GM12878 (cell line): Measurements from ENCODE around the gene DEXI. TPM values are rescaled to one million over a fixed set of nuclear protein-coding genes. Genes with fewer than 3 reads are reported as not detected.
A peak's percentile ranks its signal among the peaks of the same experiment; 100 is the strongest.

Experiments used
- CEBPZ ChIP-seq: fragments of 150-350 bp; IDR thresholded peaks from 2 replicates; pipeline ENCODE4 v1.6.1; 2016; ENCODE audit warnings: low read depth, low read length
- E4F1 ChIP-seq: fragments of 450-650 bp; IDR thresholded peaks from 2 replicates; pipeline ENCODE4 v1.6.1; 2018; ENCODE audit warnings: borderline replicate concordance, mild to moderate bottlenecking; ENCODE audit not compliant: partially characterized antibody
- EED ChIP-seq: sonication (generic); IDR thresholded peaks from 2 replicates; pipeline ENCODE4 v1.6.1; 2016; ENCODE audit warnings: antibody characterized with exemption, low read depth
- ETV6 ChIP-seq, 2 experiments: fragments of 450-650 bp in 1 of 2; IDR thresholded peaks in 1 of 2; conservative IDR thresholded peaks in 1 of 2; 2 replicates each; pipeline ENCODE4 v1.6.1; 2014; ENCODE audit warnings: antibody characterized with exemption in 1 of 2, borderline replicate concordance in 1 of 2, low read depth in 1 of 2, mild to moderate bottlenecking in 1 of 2, moderate library complexity in 1 of 2
- NR2F1 ChIP-seq: fragments of 450-650 bp; conservative IDR thresholded peaks from 2 replicates; pipeline ENCODE4 v1.6.1; 2017; ENCODE audit warnings: mild to moderate bottlenecking
- SPI1 ChIP-seq: IDR thresholded peaks from 2 replicates; pipeline ENCODE4 v1.6.1; 2011; ENCODE audit warnings: low read depth, mild to moderate bottlenecking, low read length, moderate library complexity, borderline replicate concordance; ENCODE audit not compliant: insufficient read depth
- ZBTB4 ChIP-seq: fragments of 450-650 bp; formaldehyde crosslinking; IDR thresholded peaks from 2 replicates; pipeline ENCODE4 v1.4.0; 2022; ENCODE audit warnings: mild to moderate bottlenecking, moderate library complexity
- ZNF592 ChIP-seq: fragments of 450-650 bp; IDR thresholded peaks from 2 replicates; pipeline ENCODE4 v1.6.1; 2017; ENCODE audit warnings: mild to moderate bottlenecking, moderate library complexity
- ZNF687 ChIP-seq: fragments of 450-650 bp; IDR thresholded peaks from 2 replicates; pipeline ENCODE4 v1.6.1; 2017; ENCODE audit warnings: mild to moderate bottlenecking, moderate library complexity
- polyA plus RNA-seq, 11 experiments: library from polyadenylated mRNA; depleted of rRNA in 4 of 11; unstranded in 6 of 11; stranded (reverse) in 5 of 11; fragments of >200 nt; fragmentation: Nextera tagmentation in 4 of 11; fragmentation: Illumina TruSeq in 1 of 11; extraction: Ambion mirVana in 4 of 11; extraction: Trizol in 1 of 11; gene quantifications; 1 replicate in 1 of 11; 2 replicates in 10 of 11; pipeline versions ENCODE4 v1.2.1 to v1.2.3, GENCODE V29; 2011 to 2016; ENCODE audit warnings: inconsistent platforms in 2 of 11, missing spikeins in 2 of 11, low read depth in 1 of 11
- total RNA-seq, 4 experiments: library from RNA; depleted of rRNA in 3 of 4; stranded (reverse); fragments of >200 nt in 3 of 4; fragmentation: Illumina TruSeq in 1 of 4; extraction: Trizol in 1 of 4; gene quantifications; 2 replicates each; pipeline versions ENCODE4 v1.2.1 to v1.2.3, GENCODE V29; 2013 to 2021

Gene DEXI
- total and polyA plus RNA-seq, 10 of the 15 experiments (the other 5 are each of a cell fraction or from before 2014, with no cell fraction given), result 1.4 to 26.3 (median 18.4) TPM

GRCh38 chr16:10988164-10988803, 46.0 kb upstream of the DEXI start (continued):
- TF ChIP-seq ZNF687 (peak; percentile 84), ZNF592 (peak; percentile 48; the same call in 1 of the 2 replicates), ZBTB4 (CRISPR knock-in tag) (no peak), SPI1 (peak; percentile 60), CEBPZ (no peak), ETV6 (conservative IDR thresholded peaks at IDR 0.05 in 1 of 2, IDR thresholded peaks at IDR 0.05 in 1 of 2; ENCODE audit: borderline replicate concordance in 1 of 2, low read depth in 1 of 2) (peak in 1 of 2 experiments; percentile 50; a peak in 1 of 4 replicates), E4F1 (no peak), NR2F1 (peak; percentile 73), EED (peak; percentile 81)
